Activated CD4-positive, alpha-beta T cell treated with anti-CD3 and anti-CD28 coated beads, Interleukin-2, amount 50 U/mL, for 1 hour (primary cell): ENCODE data around the gene PLCG2.
A peak's percentile ranks its signal among the peaks of the same experiment; 100 is the strongest.
"Not testable (repeated sequence)": the region's sequence is repeated elsewhere in the genome, so short reads cannot be mapped to it uniquely, and the experiment has no call there.

Experiments used
- DNase-seq: peaks from one replicate; pipeline ENCODE4 v3.0.0-alpha.2; 2020

The PLCG2 gene

DNA sequence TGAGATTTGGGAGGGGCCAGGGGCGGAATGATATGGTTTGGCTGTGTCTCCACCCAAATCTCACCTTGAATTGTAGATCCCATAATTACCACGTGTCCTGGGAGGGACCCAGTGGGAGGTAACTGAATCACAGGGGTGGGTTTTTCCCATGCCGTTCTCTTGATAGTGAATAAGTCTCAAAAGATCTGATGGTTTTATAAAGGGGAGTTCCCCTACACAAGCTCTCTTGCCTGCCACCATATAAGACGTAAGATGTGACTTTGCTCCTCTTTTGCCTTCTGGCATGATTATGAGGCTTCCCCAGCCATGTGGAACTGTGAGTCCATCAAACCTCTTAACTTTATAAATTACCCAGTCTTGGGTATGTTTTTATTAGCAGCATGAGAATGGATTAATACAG is 230.7 kb downstream of the PLCG2 start:
- not testable (repeated sequence) for DNase-seq

DNA sequence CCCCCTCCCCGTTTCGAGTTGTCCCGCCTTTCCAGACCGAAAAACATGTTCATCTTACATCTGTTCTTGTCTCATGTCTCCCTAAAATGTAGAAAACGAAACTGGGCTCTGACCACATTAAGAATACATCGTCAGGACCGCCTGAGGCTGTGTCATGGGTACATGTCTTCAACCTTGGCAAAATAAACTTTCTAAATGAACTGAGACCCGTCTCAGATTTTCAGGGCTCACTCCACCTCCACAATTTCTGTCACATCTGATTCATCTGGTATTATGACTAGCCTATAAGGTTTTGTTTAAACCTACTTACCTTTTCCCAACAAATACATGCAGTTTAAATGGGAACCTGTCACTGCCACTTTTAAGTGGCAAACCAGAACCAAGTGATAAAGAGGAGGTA is 231.6 kb downstream of the PLCG2 start:
- DNase-seq, result no peak

GRCh38 chr16:82011199-82011641 is 232.1 kb downstream of the PLCG2 start, which contains the start of gene SDR42E1:
Gene SDR42E1, minus strand, starts transcription at chr16:82011470. Its CDS starts 10,612 bp downstream, at chr16:82000858.
- peak; percentile 50 for DNase-seq
